SK-N-SH (cell line): ENCODE measurements around the gene CDHR3.

Experiments
- CTCF ChIP-seq: fragments of 200-600 bp; sonication (generic); IDR thresholded peaks from 2 replicates; pipeline ENCODE4 v1.6.1; 2017; ENCODE audit warnings: antibody characterized with exemption, mild to moderate bottlenecking, moderate library complexity
- EP300 ChIP-seq, 2 experiments: IDR thresholded peaks; 2 replicates each; pipeline versions ENCODE4 v1.4.0 to v1.6.1; 2012; ENCODE audit warnings: borderline replicate concordance in 1 of 2, low read depth in 1 of 2, low read length in 1 of 2
- EZH2phosphoT487 ChIP-seq: fragments of 200-600 bp; sonication (generic); IDR thresholded peaks from 2 replicates; pipeline ENCODE4 v1.6.1; 2017; ENCODE audit warnings: low read depth, mixed run types, mild to moderate bottlenecking, antibody characterized with exemption, moderate library complexity, borderline replicate concordance
- IRF3 ChIP-seq: fragments of 150-350 bp; IDR thresholded peaks from 2 replicates; pipeline ENCODE4 v1.6.1; 2016; ENCODE audit warnings: mild to moderate bottlenecking, low read depth, low read length
- MAX ChIP-seq: IDR thresholded peaks from 2 replicates; pipeline ENCODE4 v1.4.0; 2012; ENCODE audit warnings: low read depth
- MXI1 ChIP-seq: IDR thresholded peaks from 2 replicates; pipeline ENCODE4 v1.6.1; 2012; ENCODE audit warnings: mild to moderate bottlenecking, low read depth, low read length, improper control_type of control experiment
- NRF1 ChIP-seq: IDR thresholded peaks from 2 replicates; pipeline ENCODE4 v1.6.1; 2012; ENCODE audit warnings: low read depth, mild to moderate bottlenecking, low read length
- RAD21 ChIP-seq: IDR thresholded peaks from 2 replicates; pipeline ENCODE4 v1.6.1; 2012; ENCODE audit warnings: mild to moderate bottlenecking, low read length
- SIN3A ChIP-seq: IDR thresholded peaks from 2 replicates; pipeline ENCODE4 v1.6.1; 2012; ENCODE audit warnings: low read depth, mild to moderate bottlenecking, low read length, moderate library complexity, borderline replicate concordance
- SMC3 ChIP-seq: IDR thresholded peaks from 2 replicates; pipeline ENCODE4 v1.6.1; 2012; ENCODE audit warnings: low read depth, low read length, improper control_type of control experiment
- TAF1 ChIP-seq: IDR thresholded peaks from 2 replicates; pipeline ENCODE4 v1.6.1; 2012; ENCODE audit warnings: low read depth, mild to moderate bottlenecking, low read length, moderate library complexity, borderline replicate concordance
- TCF12 ChIP-seq: IDR thresholded peaks from 2 replicates; pipeline ENCODE4 v1.4.0; 2012
- USF2 ChIP-seq: fragments of 150-350 bp; IDR thresholded peaks from 2 replicates; pipeline ENCODE4 v1.6.1; 2017; ENCODE audit warnings: antibody characterized with exemption, low read length, low read depth, borderline replicate concordance

DNA sequence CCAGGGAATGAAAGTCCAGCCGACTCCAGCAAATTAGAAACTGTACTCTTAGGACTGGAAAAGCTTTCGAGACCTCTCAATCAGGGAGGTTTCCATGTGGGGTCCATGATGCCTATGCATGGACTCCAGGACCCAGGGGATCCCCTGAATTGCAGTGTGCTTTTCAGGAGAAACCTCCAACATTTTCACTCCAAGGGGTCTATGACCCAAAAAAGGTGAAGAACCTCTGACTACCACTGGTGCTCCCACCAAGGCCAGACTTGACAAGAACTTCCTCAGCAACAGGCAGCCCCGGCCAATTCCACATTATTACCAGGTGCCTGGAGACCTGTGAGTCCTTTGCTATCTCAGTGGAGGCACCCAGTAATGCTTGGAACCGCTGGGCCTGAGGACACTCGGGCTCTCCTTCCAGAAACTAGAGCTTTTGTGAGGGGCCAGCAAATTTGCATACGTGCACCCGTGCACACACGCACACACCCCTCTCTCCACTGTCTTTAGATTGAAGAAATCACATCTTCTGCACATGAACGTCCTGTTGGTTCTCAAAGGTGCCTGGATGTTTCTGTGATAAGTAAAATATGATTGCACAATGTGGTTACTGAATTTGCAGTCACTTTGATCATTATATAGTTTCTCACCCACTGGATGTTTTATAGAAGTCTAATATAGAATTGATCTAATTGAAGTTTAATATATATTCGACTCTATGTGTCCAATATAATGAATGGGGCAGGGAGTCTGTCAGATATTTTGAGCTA, 94.3 kb downstream of the CDHR3 start:
- TF ChIP-seq SMC3 (no peak), CTCF (no peak), USF2 (no peak), TCF12 (no peak), NRF1 (no peak), RAD21 (no peak), EP300 (IDR thresholded peaks at IDR 0.05; ENCODE audit: borderline replicate concordance in 1 of 2, low read depth in 1 of 2, low read length in 1 of 2) (no peak), MAX (no peak), SIN3A (no peak), TAF1 (no peak), MXI1 (no peak), EZH2phosphoT487 (no peak), IRF3 (no peak)
